Measurements from ENCODE around the gene SOX5. TPM values are rescaled to one million over a fixed set of nuclear protein-coding genes. Genes with fewer than 3 reads are reported as not detected.

SOX5 gene
- total RNA-seq, 1 experiment from 2014 or later: 3.1 TPM

DNA sequence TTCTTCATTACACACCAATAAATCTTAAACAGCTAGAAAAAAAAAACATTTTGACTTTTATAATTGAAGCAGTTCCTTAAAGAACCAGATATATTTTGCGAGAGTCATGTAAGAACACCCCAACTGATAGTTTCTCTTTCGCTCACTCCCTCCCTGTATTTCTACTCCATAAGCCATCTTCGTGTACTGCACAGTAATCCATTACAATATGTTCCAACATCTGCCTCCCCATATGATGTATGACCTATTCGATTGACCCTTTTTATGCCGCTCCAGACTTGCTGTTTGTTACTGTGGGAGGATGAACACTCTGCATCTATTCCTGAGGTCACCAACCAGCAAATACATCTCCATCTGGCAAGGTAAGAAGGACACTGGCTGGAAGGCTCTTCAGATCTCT lies 331.7 kb downstream of the SOX5 start:
- H3K23ac ChIP-seq (ENCODE audit: insufficient read length, low read depth, low read length): no peak overlapping the region
- no peak overlapping the region for H3K4me3 Mint-ChIP-seq

More for the DNA sequence above, 331.7 kb downstream of the SOX5 start:
- Mint-ChIP-seq H3K36me3 (ENCODE audit: insufficient read depth in 1 of 3, low read depth in 3 of 3) (0 out of 7 replicates have a peak, but pooled peaks cover 0 to 3% (median 0%) of the 10 kb centered on the region in 3 experiments), H3K27ac (no peak overlapping the region; a peak in 1 of 7 replicates), H3K9me3 (peaks cover 0 to 2% of the 10 kb centered on the region in 2 experiments; a peak in 2 of 5 replicates), H3K4me1 (no peaks in the 10 kb centered on the region), H3K27me3 (ENCODE audit: low read depth) (no peaks in the 10 kb centered on the region)
- Histone ChIP-seq H3K9ac (ENCODE audit: extremely low read depth, insufficient read length, low read length) (no peak overlapping the region), H2BK12ac (ENCODE audit: insufficient read length, low read depth, low read length) (no peak overlapping the region), H3K27me3 (ENCODE audit: insufficient read depth, low read length) (no peaks in the 10 kb centered on the region), H4K8ac (replicated peaks; ENCODE audit: insufficient read length, low read depth, low read length) (no peak overlapping the region), H4K5ac (ENCODE audit: insufficient read length, low read depth, low read length) (no peak overlapping the region), H2AFZ (ENCODE audit: low read length) (no peak overlapping the region), H3K27ac (ENCODE audit: insufficient read length, low read depth, low read length) (no peak overlapping the region), H2BK15ac (ENCODE audit: low read depth, low read length) (no peak overlapping the region), H2AK5ac (ENCODE audit: insufficient read length, low read length) (no peak overlapping the region), H4K20me1 (ENCODE audit: control insufficient read depth, insufficient read depth, insufficient read length) (no peaks in the 10 kb centered on the region), H3K79me2 (ENCODE audit: insufficient read depth, low read length) (no peaks in the 10 kb centered on the region), H3K14ac (ENCODE audit: insufficient read depth, low read length) (no peak overlapping the region), H3K4ac (ENCODE audit: low read depth, low read length) (no peak overlapping the region), H3K4me2 (ENCODE audit: insufficient read depth, insufficient read length, low read length) (no peak overlapping the region), H2BK5ac (ENCODE audit: insufficient read length, low read length) (no peak overlapping the region), H3K18ac (ENCODE audit: insufficient read length, low read depth, low read length) (no peak overlapping the region), H3K9me3 (ENCODE audit: control insufficient read depth, low read depth, low read length) (no peaks in the 10 kb centered on the region), H3T11ph (ENCODE audit: low read length) (no peak overlapping the region), H3K79me1 (ENCODE audit: insufficient read depth, low read depth, low read length, poor library complexity, severe bottlenecking) (no peaks in the 10 kb centered on the region), H2BK20ac (ENCODE audit: low read depth, low read length, poor library complexity, severe bottlenecking) (no peak overlapping the region), H3K56ac (ENCODE audit: insufficient read length, low read depth, low read length) (no peak overlapping the region), H4K91ac (ENCODE audit: insufficient read length, low read depth, low read length) (no peak overlapping the region), H3K23me2 (ENCODE audit: insufficient read length, low read depth, low read length, poor library complexity, severe bottlenecking) (no peaks in the 10 kb centered on the region), H2BK120ac (ENCODE audit: low read depth, low read length, poor library complexity, severe bottlenecking) (no peak overlapping the region), H3K4me1 (ENCODE audit: insufficient read depth, low read length) (no peaks in the 10 kb centered on the region)
- DNase-seq: no peak
- WGBS (ENCODE audit: extremely low coverage, insufficient read length, low lambda C conversion rate): no CpG with 5 or more reads among the region's 5 CpGs
- TF ChIP-seq, protein P1, sequence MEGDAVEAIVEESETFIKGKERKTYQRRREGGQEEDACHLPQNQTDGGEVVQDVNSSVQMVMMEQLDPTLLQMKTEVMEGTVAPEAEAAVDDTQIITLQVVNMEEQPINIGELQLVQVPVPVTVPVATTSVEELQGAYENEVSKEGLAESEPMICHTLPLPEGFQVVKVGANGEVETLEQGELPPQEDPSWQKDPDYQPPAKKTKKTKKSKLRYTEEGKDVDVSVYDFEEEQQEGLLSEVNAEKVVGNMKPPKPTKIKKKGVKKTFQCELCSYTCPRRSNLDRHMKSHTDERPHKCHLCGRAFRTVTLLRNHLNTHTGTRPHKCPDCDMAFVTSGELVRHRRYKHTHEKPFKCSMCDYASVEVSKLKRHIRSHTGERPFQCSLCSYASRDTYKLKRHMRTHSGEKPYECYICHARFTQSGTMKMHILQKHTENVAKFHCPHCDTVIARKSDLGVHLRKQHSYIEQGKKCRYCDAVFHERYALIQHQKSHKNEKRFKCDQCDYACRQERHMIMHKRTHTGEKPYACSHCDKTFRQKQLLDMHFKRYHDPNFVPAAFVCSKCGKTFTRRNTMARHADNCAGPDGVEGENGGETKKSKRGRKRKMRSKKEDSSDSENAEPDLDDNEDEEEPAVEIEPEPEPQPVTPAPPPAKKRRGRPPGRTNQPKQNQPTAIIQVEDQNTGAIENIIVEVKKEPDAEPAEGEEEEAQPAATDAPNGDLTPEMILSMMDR (conservative IDR thresholded peaks at IDR 0.05): no peak

Data from H9 (cell line).